PC-9 (cell line): Measurements from ENCODE around the gene CELF2. TPM values are rescaled to one million over a fixed set of nuclear protein-coding genes. Genes with fewer than 3 reads are reported as not detected.

ENCODE experiments used
- BruUV-seq: library from RNA; stranded (reverse); fragments of 400-500 nt; replicated peaks from 2 replicates; lab custom pipeline; 2021; lab: Mats Ljungman, UMichigan
- CTCF ChIA-PET: fragments of 300-600 bp; sonication (Branson Sonifier 250); formaldehyde crosslinking; loops from one replicate; lab custom pipeline; 2022; ENCODE audit warnings: antibody characterized with exemption; lab: Charles Lee
- POLR2A ChIA-PET: fragments of 300-600 bp; sonication (Branson Sonifier 250); formaldehyde crosslinking; loops from one replicate; lab custom pipeline; 2022; ENCODE audit warnings: antibody characterized with exemption; ENCODE audit not compliant: unreplicated experiment; lab: Charles Lee
- DNase-seq, 2 experiments: peaks; one replicate each; pipeline versions ENCODE4 v3.0.0 to v3.0.0-alpha.2; 2015 to 2022; ENCODE audit warnings: mixed read lengths in 1 of 2
- H2AFZ ChIP-seq: fragments of 200-600 bp; sonication (generic); 2 replicates; pipeline ENCODE4 v1.8.1; 2017; ENCODE audit warnings: antibody characterized with exemption
- H3F3A ChIP-seq: fragments of 200-600 bp; sonication (generic); 2 replicates; pipeline ENCODE4 v1.8.1; 2017; ENCODE audit warnings: antibody characterized with exemption, mild to moderate bottlenecking, low read depth; ENCODE audit not compliant: insufficient read depth
- H3K27ac ChIP-seq: fragments of 200-600 bp; sonication (generic); 2 replicates; pipeline ENCODE4 v1.6.1; 2016; ENCODE audit warnings: mixed run types
- H3K27me3 ChIP-seq: fragments of 200-600 bp; sonication (generic); 2 replicates; pipeline ENCODE4 v1.6.1; 2016; ENCODE audit warnings: low read depth, mixed run types; ENCODE audit not compliant: insufficient read depth
- H3K36me3 ChIP-seq: fragments of 200-600 bp; sonication (generic); 2 replicates; pipeline ENCODE4 v1.6.1; 2016; ENCODE audit warnings: low read depth, mixed run types
- H3K4me1 ChIP-seq: fragments of 200-600 bp; sonication (generic); replicated peaks from 2 replicates; pipeline ENCODE4 v1.6.1; 2016; ENCODE audit warnings: mixed run types; ENCODE audit not compliant: insufficient read depth
- H3K4me2 ChIP-seq: fragments of 200-600 bp; sonication (generic); 2 replicates; pipeline ENCODE4 v1.6.1; 2017; ENCODE audit warnings: mixed run types
- H3K4me3 ChIP-seq: fragments of 200-600 bp; sonication (generic); 2 replicates; pipeline ENCODE4 v1.6.1; 2016; ENCODE audit warnings: mixed run types
- H3K79me2 ChIP-seq: fragments of 200-600 bp; sonication (generic); 2 replicates; pipeline ENCODE4 v1.6.1; 2017; ENCODE audit warnings: low read depth, mixed run types
- H3K9me2 ChIP-seq: fragments of 200-600 bp; sonication (generic); 2 replicates; pipeline ENCODE4 v1.8.1; 2017; ENCODE audit warnings: mild to moderate bottlenecking; ENCODE audit not compliant: insufficient read depth
- H3K9me3 ChIP-seq: fragments of 200-600 bp; sonication (generic); 2 replicates; pipeline ENCODE4 v1.8.1; 2016; ENCODE audit warnings: low read depth; ENCODE audit not compliant: insufficient read depth
- H4K20me1 ChIP-seq: fragments of 200-600 bp; sonication (generic); 2 replicates; pipeline ENCODE4 v1.8.1; 2017; ENCODE audit not compliant: insufficient read depth
- EZH2 ChIP-seq: fragments of 200-600 bp; sonication (generic); IDR thresholded peaks from 2 replicates; pipeline ENCODE4 v1.8.0; 2017; ENCODE audit warnings: antibody characterized with exemption, low read depth
- intact Hi-C: fragments of 100-400 bp; cut with micrococcal nuclease; formaldehyde crosslinking; loops from one replicate; pipeline ENCODE4 v1.10.0; 2022; ENCODE audit not compliant: unreplicated experiment
- total RNA-seq: library from RNA; stranded (reverse); gene quantifications from 2 replicates; pipeline ENCODE4 v1.2.3, GENCODE V29; 2021
- TF ChIP-seq, protein P1 (sequence below): fragments of 200-600 bp; sonication (generic); conservative IDR thresholded peaks from 2 replicates; pipeline ENCODE4 v1.6.1; 2017; ENCODE audit warnings: mixed run types, antibody characterized with exemption, mild to moderate bottlenecking, moderate library complexity

CELF2 gene
- total RNA-seq, 1 experiment from 2014 or later = not detected

DNA sequence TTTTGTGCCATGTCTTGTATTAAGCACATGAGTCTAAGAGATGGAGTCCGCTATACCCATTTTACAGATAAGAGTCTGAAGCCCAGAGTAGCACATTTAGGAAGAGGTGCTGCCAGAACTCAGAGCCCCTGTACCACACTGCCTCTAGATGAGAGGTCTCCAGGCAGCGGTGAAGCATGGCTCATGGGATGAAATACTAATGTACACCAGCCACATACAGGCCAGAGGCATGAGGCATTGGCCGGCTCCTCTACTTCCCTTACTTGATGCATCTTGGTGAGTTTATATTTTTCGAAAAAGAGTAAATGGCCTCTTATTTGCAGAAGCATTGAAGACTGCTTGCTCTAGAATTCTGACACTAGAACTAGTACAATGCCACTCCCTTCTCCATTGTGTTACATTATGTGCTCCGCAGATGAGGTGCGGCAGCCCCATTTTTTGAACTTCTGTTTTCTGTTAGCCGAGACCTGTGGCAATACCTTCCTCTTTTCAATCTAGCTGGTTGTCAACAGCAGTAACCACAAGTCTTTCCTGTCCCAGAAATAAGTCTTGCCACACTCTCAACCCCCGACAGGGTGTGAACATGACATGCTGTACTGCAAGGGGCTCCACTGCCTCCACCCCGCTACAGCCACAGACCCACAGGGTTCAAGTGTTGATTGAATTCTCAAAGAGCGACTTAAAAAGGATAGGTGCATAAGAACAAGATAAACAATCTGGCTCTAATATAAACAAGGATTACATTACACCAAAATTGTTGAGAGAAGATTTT is 145.3 kb downstream of the CELF2 start:
- no peak for TF ChIP-seq EZH2
- TF ChIP-seq, protein P1, sequence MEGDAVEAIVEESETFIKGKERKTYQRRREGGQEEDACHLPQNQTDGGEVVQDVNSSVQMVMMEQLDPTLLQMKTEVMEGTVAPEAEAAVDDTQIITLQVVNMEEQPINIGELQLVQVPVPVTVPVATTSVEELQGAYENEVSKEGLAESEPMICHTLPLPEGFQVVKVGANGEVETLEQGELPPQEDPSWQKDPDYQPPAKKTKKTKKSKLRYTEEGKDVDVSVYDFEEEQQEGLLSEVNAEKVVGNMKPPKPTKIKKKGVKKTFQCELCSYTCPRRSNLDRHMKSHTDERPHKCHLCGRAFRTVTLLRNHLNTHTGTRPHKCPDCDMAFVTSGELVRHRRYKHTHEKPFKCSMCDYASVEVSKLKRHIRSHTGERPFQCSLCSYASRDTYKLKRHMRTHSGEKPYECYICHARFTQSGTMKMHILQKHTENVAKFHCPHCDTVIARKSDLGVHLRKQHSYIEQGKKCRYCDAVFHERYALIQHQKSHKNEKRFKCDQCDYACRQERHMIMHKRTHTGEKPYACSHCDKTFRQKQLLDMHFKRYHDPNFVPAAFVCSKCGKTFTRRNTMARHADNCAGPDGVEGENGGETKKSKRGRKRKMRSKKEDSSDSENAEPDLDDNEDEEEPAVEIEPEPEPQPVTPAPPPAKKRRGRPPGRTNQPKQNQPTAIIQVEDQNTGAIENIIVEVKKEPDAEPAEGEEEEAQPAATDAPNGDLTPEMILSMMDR = no peak
- Histone ChIP-seq H3K4me3 (no peak overlapping the region), H3K4me1 (no peaks in the 10 kb centered on the region), H2AFZ (no peak overlapping the region), H3K27me3 (peaks cover 30% of the 10 kb centered on the region), H3F3A (no peaks in the 10 kb centered on the region), H3K27ac (no peak overlapping the region), H3K9me2 (no peaks in the 10 kb centered on the region), H3K79me2 (no peaks in the 10 kb centered on the region), H3K4me2 (no peak overlapping the region), H4K20me1 (no peaks in the 10 kb centered on the region), H3K36me3 (no peaks in the 10 kb centered on the region), H3K9me3 (no peaks in the 10 kb centered on the region)
- no TSS peak for BruUV-seq
- intact Hi-C loops = no loop called here
- POLR2A ChIA-PET = no interaction called here
- no peak for DNase-seq
- CTCF ChIA-PET = no interaction called here

DNA sequence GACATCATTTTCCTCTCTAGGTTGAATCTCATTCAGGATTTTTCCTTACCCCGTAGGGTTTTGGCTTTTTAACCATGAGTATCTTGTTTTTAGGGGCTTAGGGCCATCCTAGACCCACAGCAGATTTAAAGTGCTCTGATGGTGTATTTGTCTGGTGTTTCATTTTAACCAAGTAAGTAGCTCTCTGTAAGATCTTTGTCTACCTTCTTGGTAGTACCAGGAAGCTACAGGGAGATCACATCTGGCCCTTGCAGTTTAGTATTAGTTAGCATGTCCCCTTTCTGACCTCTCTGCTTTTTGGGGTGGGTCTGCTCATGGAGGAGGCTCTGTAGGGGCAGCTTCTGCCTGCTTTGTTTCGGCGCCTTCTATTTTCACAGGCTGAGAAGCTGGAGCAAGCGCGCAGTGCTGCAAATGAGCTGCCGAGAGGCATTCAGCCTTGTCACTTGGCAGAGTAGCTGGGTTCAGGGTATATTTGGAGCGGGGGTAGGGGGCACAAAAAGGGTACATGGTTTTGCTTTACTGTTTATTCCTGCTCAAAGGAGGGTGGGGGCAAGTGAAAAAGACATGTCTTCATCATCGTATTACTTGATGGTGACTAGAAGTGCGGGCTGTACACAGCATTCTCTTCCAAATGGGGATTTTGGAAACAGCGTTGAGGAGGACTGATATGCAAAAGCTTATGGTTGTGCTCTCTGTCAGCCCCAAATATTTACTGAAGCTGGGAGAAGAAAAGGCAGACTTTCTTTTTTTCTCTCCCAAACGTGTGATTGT is 146.3 kb downstream of the CELF2 start:
- POLR2A ChIA-PET = no interaction called here

DNA sequence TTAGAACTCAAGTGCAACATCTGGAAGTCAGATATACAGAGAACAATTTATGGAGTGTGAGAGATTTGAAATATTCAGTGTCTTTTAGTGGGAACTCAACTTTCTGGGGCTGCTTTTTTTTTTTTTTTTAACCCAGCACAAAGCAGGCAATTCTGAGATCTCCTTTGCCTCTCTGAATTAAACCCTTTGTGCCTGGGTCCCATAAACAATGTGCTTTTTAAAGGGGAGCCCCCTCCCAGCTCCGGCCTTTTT is 146.8 kb downstream of the CELF2 start:
- Histone ChIP-seq H3K9me3 (no peaks in the 10 kb centered on the region), H4K20me1 (no peaks in the 10 kb centered on the region), H3K27me3 (peaks cover 40% of the 10 kb centered on the region), H3K4me1 (no peaks in the 10 kb centered on the region), H2AFZ (no peak overlapping the region), H3K36me3 (no peaks in the 10 kb centered on the region), H3K79me2 (no peaks in the 10 kb centered on the region), H3K9me2 (no peaks in the 10 kb centered on the region), H3F3A (no peaks in the 10 kb centered on the region), H3K27ac (no peak overlapping the region), H3K4me2 (no peak overlapping the region), H3K4me3 (no peak overlapping the region)
- BruUV-seq = no TSS peak
- TF ChIP-seq, protein P1 = no peak
- TF ChIP-seq EZH2 = no peak
- intact Hi-C loops = no loop called here
- POLR2A ChIA-PET = no interaction called here
- no peak for DNase-seq
- CTCF ChIA-PET = no interaction called here

More for the DNA sequence above, 146.3 kb downstream of the CELF2 start:
- intact Hi-C loops = no loop called here
- H3K9me2 ChIP-seq = no peaks in the 10 kb centered on the region
- H3F3A ChIP-seq = no peaks in the 10 kb centered on the region
- H3K36me3 ChIP-seq = no peaks in the 10 kb centered on the region
- no peaks in the 10 kb centered on the region for H3K9me3 ChIP-seq
- H2AFZ ChIP-seq = no peak overlapping the region
- DNase-seq = no peak
- CTCF ChIA-PET = no interaction called here
- no peaks in the 10 kb centered on the region for H3K4me1 ChIP-seq
- no peak overlapping the region for H3K4me3 ChIP-seq
- no TSS peak for BruUV-seq
- no peak overlapping the region for H3K4me2 ChIP-seq
- H3K27ac ChIP-seq = no peak overlapping the region
- H3K79me2 ChIP-seq = no peaks in the 10 kb centered on the region
- peaks cover 37% of the 10 kb centered on the region for H3K27me3 ChIP-seq
- H4K20me1 ChIP-seq = no peaks in the 10 kb centered on the region
- TF ChIP-seq, protein P1 = no peak
- no peak for TF ChIP-seq EZH2
